Natural killer cell treated with Interleukin-12 subunit alpha and Interleukin-12 subunit beta and Interleukin-15 and Interleukin-18, amount 100 ng/mL, for 72 hours (primary cell): Measurements from ENCODE around the gene ESAM. TPM values are rescaled to one million over a fixed set of nuclear protein-coding genes. Genes with fewer than 3 reads are reported as not detected.
A peak's percentile ranks its signal among the peaks of the same experiment; 100 is the strongest.

Experiments
- ATAC-seq, 2 donors: fragments of 150-1000 bp; cut with Tn5 transposase in 1 of 2; sonication (Bioruptor Pico), chemical (Tn5 transposase) in 1 of 2; 2 replicates each; pipeline ENCODE4 v1.10.0; 2021
- DNase-seq: peaks from one replicate; pipeline ENCODE4 v3.0.0; 2022; ENCODE audit warnings: low spot score
- H3K27ac Mint-ChIP-seq, 2 donors: 1 replicate in 1 of 2; 2 replicates in 1 of 2; pipeline ENCODE4 v1.8.0; 2022; ENCODE audit warnings: mixed read lengths in 2 of 2, mild to moderate bottlenecking in 1 of 2, moderate library complexity in 1 of 2
- H3K27me3 Mint-ChIP-seq, 2 donors: 1 replicate in 1 of 2; 2 replicates in 1 of 2; pipeline ENCODE4 v1.8.0; 2022; ENCODE audit warnings: mixed read lengths in 2 of 2
- H3K36me3 Mint-ChIP-seq: one replicate; pipeline ENCODE4 v1.8.0; 2022; ENCODE audit warnings: mixed read lengths
- H3K4me1 Mint-ChIP-seq, 2 donors: 1 replicate in 1 of 2; 2 replicates in 1 of 2; pipeline ENCODE4 v1.8.0; 2022; ENCODE audit warnings: low read depth in 2 of 2, mixed read lengths in 2 of 2, mild to moderate bottlenecking in 1 of 2
- H3K4me3 Mint-ChIP-seq: one replicate; pipeline ENCODE4 v1.8.0; 2022; ENCODE audit warnings: mixed read lengths
- H3K9me3 Mint-ChIP-seq: 2 replicates; pipeline ENCODE4 v1.8.0; 2022; ENCODE audit warnings: mixed read lengths
- total RNA-seq, 2 donors: library from RNA; stranded (reverse); gene quantifications; one replicate each; pipeline ENCODE4 v1.2.3, GENCODE V29; 2022

ESAM gene
- total RNA-seq, 2 donors from 2014 or later: 0.17 to 1.4 TPM

DNA sequence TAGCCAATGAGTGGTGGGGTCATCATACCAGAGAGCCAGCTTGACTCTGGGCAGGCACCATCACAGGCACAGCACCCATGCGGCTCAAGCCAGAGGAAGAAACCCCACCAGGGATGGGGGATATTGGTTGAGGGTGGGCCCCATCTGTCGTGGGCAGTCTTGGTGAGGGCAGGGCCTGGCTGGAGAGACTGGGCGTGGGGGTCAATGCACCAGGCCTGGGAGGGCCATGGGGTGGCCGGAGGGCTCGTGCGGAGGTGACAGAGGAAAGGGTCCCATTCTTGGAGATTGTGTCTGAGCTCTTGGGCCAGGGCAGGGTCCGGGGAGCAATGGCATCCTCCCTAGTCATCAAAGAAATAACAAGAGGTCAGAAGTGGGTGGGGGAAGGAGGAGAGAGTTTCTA is 8.5 kb downstream of the ESAM start:
- no peak overlapping the region for H3K4me3 Mint-ChIP-seq

DNA sequence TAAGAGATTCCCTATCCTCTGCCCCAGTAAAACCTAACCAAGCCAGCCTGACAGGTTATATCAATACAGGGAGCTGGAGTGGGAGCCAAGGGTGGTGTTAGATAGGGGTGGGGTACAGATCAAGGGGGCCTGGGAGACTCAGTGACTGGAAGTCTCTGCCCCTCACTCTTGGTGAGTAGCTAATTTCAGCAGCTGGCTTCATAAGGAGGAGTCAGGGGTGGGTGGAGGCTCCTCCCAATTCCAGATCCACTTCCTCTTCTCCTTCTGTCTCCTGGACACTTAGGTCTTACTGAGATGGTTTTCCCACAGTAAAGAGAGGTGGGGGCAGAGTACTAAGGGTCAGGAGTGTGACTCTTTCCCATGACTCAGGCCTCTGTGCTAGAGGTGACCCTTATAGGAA is 8.9 kb downstream of the ESAM start:
- H3K4me1 Mint-ChIP-seq: peaks cover under 1 to 1% of the 10 kb centered on the region in 2 donors
- ATAC-seq (no peak), DNase-seq (no peak)
- H3K27me3 Mint-ChIP-seq: peaks cover 20 to 24% of the 10 kb centered on the region in 2 donors
- H3K27ac Mint-ChIP-seq: no peak overlapping the region
- no peaks in the 10 kb centered on the region for H3K9me3 Mint-ChIP-seq
- no peak overlapping the region for H3K4me3 Mint-ChIP-seq
- H3K36me3 Mint-ChIP-seq: no peaks in the 10 kb centered on the region

More for the DNA sequence above, 8.5 kb downstream of the ESAM start:
- ATAC-seq (no peak), DNase-seq (no peak)
- Mint-ChIP-seq H3K27ac (no peak overlapping the region), H3K4me1 (peaks cover 5% of the 10 kb centered on the region in 2 donors), H3K27me3 (peaks cover 24 to 28% of the 10 kb centered on the region in 2 donors), H3K36me3 (no peaks in the 10 kb centered on the region), H3K9me3 (no peaks in the 10 kb centered on the region)

DNA sequence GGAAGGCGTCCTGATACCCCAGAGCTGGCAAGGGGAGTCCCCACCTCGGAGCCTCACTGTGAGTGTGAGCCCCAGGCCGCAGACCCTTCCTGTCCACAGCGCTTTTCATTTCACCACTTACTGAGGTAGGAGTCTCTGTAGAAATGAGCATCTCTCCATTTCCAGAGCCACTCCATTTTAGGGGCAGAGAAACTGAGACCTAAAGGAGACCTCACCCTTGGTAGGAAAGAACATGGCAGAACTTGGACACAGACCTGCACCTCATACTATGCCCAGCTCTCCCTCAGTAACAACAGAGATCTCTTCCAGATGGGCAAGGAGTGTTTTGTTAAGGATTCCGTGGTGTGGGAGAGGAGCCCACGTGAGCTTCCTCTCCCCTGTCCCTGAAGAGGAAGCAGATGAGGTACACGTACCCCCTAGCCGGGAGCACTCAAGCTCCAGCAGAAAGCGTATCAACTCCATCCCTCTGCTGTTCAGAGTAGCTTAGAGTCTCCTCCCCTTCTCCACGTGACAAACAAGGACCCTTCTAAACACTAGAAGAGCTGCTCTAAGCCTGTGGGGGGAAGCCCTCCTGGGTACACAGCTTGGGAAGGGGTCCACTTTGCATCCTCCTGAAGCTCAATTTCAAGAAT is 9.5 kb downstream of the ESAM start:
- Mint-ChIP-seq H3K4me1 (no peaks in the 10 kb centered on the region), H3K27me3 (peaks cover 14 to 23% of the 10 kb centered on the region in 2 donors), H3K4me3 (no peak overlapping the region), H3K27ac (no peak overlapping the region), H3K9me3 (no peaks in the 10 kb centered on the region), H3K36me3 (no peaks in the 10 kb centered on the region)
- ATAC-seq (no peak), DNase-seq (no peak)

DNA sequence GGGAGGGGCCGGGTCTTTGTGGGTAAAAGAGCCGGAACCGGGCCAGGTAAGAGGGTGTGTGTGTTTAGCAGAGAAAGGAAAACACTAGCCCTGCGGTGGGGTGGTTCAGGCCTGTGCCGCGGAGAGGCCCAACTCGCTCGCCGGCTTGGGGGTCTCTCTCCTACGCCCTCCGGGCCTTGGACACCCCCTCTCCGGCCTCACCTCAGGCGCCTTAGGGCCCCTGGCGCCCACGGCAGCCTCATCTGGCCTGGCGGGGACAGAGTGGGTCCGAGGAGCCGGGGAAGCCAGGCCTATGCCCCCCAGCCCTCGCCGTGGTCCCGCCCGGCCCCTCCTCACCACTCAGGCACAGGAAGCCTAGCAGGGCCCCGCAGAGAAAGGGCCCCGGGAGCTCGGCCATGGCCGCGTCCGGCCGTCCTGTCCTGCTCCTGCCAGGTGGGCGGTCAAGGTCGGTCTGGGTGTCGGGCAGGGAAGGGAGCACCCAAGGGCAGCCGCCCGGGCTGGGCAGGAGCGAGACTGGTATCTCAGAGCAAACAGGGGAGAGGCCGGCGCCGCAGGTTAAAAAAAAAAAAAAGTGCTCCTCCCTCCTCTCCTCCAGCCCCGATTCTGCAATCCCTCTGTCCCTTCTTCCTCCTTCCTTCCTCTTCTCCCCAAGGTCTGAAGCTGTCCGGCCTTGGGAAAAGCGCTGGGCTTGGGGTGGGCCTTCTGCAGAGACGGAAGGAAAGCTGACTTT is 10.2 kb downstream of the ESAM start, which contains the start of gene VSIG2:
VSIG2 (minus strand) TSS at position 515 of the 730 bp plus-strand sequence; CDS start at position 397, 118 bp downstream.
- Mint-ChIP-seq H3K9me3 (no peaks in the 10 kb centered on the region), H3K36me3 (no peaks in the 10 kb centered on the region), H3K4me1 (peaks cover 1 to 2% of the 10 kb centered on the region in 2 donors), H3K27me3 (peaks cover 7 to 18% of the 10 kb centered on the region in 2 donors), H3K4me3 (no peak within 1 kb of the TSS), H3K27ac (no peak within 1 kb of the TSS)
- DNase-seq (no peak), ATAC-seq (no peak)

DNA sequence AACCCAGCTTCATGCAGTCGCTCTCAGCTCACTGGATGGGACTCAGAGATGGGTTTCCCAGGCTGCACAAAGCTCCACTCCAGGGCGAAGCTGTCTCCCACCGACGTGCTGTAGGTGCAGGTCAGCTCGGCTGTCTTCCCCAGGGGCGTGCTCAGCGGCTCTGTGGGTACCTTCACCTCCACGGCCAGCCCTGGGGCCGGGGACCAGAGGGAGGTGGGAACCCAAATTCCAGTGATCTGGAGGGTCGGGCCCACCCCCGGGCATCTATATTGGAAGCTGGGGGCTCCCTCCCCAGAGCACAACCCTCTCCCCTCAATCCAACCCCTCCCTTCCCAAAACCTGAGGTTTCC is 10.7 kb downstream of the ESAM start:
- Mint-ChIP-seq H3K4me3 (no peak overlapping the region), H3K36me3 (no peaks in the 10 kb centered on the region), H3K27ac (no peak overlapping the region), H3K4me1 (peaks cover 7% of the 10 kb centered on the region in 2 donors), H3K27me3 (peaks cover 2 to 13% of the 10 kb centered on the region in 2 donors), H3K9me3 (no peaks in the 10 kb centered on the region)
- ATAC-seq (no peak), DNase-seq (no peak)

DNA sequence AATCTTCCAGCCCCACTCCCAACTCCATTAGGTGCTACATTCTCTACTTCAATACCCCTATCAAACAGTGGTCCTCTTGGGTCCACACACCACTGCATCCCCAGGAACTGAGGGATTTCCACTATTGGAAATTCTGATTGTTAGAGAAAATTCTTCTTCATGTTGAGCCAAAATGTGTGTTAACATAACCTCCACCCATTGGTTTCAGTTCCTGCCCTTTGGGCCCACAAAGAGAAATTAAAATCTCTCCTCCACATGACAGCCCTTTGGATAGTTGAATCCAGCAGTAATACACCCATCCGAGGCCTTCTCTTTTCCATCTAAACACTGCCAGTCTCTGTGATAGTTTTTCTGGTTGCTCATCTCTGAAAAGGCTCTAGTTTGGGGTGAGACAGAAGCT is 12.2 kb downstream of the ESAM start:
- DNase-seq (no peak), ATAC-seq (no peak)
- H3K27me3 Mint-ChIP-seq: peaks cover 0 to 15% of the 10 kb centered on the region in 2 donors
- no peaks in the 10 kb centered on the region for H3K36me3 Mint-ChIP-seq
- H3K9me3 Mint-ChIP-seq: no peaks in the 10 kb centered on the region
- no peak overlapping the region for H3K27ac Mint-ChIP-seq
- no peak overlapping the region for H3K4me3 Mint-ChIP-seq
- peaks cover 7 to 9% of the 10 kb centered on the region in 2 donors for H3K4me1 Mint-ChIP-seq

DNA sequence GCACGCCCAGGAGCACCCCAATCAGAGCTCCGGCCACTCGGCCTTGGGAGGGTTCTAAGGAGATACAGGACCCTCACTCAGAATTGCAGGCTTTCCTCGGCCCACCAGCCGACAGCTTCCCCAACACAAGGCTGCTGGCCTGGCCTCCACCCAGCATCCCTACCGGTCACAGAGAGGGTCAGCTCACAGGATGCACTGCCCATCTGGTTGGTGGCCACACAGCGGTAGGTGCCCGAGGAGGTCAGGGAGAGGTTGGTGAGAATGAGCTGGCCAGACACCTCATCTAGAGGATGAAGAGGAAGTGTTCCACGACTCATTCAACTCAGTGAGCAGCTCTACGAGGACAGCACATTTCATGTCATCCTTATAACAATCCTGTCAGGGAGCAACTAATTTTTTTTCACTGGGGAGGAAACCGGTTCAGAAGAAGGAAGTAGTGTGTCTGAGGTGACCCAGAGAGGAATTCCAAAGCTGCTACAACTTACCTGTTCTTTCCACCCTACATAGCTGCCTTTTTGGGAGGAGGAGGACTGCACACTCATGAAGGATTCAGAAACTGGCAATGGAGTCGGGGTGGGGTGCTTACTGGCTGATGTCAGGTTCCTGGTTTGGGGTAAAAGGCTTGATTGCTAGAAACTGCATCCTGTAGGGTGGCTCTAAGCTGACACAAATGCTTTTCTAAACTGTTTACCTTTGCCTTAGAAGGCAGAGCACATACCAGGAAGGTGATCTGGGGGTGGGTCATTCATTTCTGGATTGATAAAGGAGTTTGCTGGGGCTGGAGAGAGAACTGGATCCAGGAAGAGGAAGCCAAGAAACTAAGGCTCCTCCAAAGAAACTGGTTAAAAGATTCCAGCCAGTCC is 13.4 kb downstream of the ESAM start:
- peaks cover 7 to 9% of the 10 kb centered on the region in 2 donors for H3K4me1 Mint-ChIP-seq
- no peak overlapping the region for H3K4me3 Mint-ChIP-seq

DNA sequence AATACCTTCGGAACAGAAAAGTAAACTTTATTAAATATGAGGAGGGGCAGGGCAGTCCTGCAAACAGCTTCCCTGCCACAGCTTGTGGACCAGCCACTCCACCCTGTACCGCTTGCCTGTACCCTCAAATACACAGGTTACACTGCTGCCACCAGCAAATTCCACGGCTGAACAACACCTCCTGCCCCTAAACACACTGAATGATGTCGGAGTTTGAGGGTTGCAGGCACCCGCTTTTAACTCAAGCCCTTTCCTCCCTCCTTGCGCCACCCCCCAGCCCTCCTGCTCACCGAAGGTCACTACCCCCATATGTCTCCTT is 14.0 kb downstream of the ESAM start:
- no peak overlapping the region for H3K4me3 Mint-ChIP-seq
- no peak overlapping the region for H3K27ac Mint-ChIP-seq
- H3K36me3 Mint-ChIP-seq: no peaks in the 10 kb centered on the region
- DNase-seq: no peak
- no peak for ATAC-seq
- H3K9me3 Mint-ChIP-seq: no peaks in the 10 kb centered on the region
- H3K27me3 Mint-ChIP-seq: peaks cover 7 to 13% of the 10 kb centered on the region in 2 donors
- H3K4me1 Mint-ChIP-seq: peaks cover 7 to 9% of the 10 kb centered on the region in 2 donors

More for the DNA sequence above, 13.4 kb downstream of the ESAM start:
- Mint-ChIP-seq H3K9me3 (no peaks in the 10 kb centered on the region), H3K27me3 (peaks cover under 1 to 11% of the 10 kb centered on the region in 2 donors), H3K36me3 (no peaks in the 10 kb centered on the region), H3K27ac (no peak overlapping the region)
- DNase-seq: no peak
- ATAC-seq: no peak

DNA sequence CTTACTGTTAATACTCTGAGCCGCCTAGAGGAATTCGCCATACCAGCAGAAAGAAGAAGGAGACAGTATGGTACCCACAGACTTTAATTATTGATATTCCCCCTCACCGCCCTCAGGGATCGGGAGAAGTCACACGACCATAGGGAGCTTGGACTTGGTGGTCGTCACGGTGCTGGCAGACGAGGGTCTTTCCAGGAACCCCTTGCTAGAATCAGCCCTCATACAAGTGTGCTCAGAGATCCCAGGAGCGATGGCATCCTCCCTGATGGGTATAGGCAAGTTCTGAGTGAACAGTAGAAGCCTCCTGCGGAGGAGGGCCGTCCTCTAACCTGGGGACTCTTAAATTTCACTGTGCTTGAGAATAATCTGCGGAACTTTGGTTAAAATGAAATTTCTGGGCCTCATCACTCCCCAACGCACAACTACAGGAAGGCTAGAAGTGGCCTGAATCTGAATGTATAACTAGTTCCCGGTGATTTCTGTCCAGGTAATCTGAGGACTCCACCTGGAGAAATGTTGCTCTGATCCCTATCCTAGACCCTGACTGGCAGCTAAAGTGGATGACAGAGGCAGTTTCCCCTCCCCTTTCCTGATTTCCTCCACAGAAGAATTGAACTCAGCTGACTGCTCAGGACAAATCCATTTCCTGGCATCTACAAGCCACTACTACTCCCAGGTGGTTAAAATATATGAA is 14.5 kb downstream of the ESAM start:
- no peak for ATAC-seq
- Mint-ChIP-seq H3K27me3 (peaks cover 9 to 13% of the 10 kb centered on the region in 2 donors), H3K36me3 (no peaks in the 10 kb centered on the region), H3K4me1 (peaks cover 7 to 9% of the 10 kb centered on the region in 2 donors), H3K9me3 (no peaks in the 10 kb centered on the region), H3K4me3 (peak overlapping the region; percentile 98), H3K27ac (no peak overlapping the region)
- no peak for DNase-seq

DNA sequence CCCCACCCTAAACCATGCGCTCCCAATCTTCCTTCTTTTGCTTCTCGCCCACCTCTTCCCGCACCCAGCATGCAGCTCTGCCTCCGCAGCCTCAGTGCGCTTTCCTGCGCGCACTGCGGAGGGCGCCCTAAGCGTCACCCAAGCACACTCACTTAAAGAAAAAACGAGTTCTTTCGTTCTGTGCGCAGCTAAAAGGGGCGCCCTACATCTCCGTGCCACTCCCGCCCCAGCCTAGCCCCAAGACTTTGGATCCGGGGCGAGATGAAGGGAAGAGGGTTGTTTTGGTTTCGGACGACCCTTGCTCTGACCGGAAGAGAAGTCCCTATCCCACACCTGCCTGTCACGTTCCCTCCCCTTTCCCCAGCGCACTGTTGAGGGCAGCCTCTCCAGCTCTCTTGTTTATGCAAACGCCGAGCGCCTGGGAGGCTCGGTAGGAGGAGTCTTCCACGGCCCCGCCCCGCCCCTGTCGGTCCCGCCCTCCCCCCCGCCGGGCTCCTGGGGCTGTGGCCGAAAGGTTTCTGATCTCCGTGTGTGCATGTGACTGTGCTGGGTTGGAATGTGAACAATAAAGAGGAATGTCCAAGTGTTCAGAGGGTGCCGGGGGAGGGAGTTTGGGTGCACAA is 15.4 kb downstream of the ESAM start:
- H3K9me3 Mint-ChIP-seq: no peaks in the 10 kb centered on the region
- peak overlapping the region; percentile 98 for H3K4me3 Mint-ChIP-seq
- H3K4me1 Mint-ChIP-seq: peaks cover 7 to 9% of the 10 kb centered on the region in 2 donors
- DNase-seq (no peak), ATAC-seq (peak; percentile 91 to 92)
- peaks cover 18% of the 10 kb centered on the region in 2 donors for H3K27me3 Mint-ChIP-seq
- H3K36me3 Mint-ChIP-seq: no peaks in the 10 kb centered on the region
- peak overlapping the region; percentile 65 to 84 for H3K27ac Mint-ChIP-seq

DNA sequence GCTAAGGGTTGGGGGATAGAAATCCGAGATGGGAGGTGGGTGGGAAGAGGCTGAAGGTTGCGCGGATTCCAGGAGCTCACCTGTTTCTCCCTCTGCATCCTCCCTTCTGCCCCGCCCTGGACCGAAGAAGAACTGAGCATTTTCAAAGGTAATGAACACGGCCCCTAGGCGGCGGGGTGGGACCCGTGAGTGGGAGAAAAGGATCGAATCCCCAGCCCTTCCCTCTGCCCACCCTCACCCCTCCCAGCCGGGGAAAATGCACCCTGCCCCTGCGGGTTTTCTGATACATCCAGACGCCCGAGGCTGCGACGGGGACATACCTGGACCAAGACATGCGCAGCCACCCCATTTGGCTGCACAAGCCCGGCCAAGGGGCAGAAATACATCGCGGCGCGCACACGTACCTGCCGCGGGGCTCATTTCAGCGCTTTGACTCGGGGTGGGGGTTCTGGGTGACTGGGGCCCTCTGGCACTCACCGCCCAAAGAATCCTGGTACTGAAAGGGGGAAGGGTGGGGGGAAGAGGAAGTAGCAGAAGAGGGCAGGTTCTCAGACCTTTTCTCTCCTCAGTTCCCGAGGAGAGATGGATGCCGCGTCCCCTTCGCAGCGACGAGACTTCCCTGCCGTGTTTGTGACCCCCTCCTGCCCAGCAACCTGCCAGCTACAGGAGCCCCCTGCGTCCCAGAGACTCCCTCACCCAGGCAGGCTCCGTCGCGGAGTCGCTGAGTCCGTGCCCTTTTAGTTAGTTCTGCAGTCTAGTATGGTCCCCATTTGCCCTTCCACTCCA is 16.1 kb downstream of the ESAM start:
- Mint-ChIP-seq H3K4me1 (peaks cover 7 to 9% of the 10 kb centered on the region in 2 donors), H3K36me3 (no peaks in the 10 kb centered on the region), H3K27me3 (peaks cover 22 to 25% of the 10 kb centered on the region in 2 donors), H3K4me3 (peak overlapping the region; percentile 98), H3K9me3 (no peaks in the 10 kb centered on the region), H3K27ac (peak overlapping the region; percentile 65 to 84)
- peak in 1 of 2 donors; percentile 25 for ATAC-seq
- DNase-seq: no peak

DNA sequence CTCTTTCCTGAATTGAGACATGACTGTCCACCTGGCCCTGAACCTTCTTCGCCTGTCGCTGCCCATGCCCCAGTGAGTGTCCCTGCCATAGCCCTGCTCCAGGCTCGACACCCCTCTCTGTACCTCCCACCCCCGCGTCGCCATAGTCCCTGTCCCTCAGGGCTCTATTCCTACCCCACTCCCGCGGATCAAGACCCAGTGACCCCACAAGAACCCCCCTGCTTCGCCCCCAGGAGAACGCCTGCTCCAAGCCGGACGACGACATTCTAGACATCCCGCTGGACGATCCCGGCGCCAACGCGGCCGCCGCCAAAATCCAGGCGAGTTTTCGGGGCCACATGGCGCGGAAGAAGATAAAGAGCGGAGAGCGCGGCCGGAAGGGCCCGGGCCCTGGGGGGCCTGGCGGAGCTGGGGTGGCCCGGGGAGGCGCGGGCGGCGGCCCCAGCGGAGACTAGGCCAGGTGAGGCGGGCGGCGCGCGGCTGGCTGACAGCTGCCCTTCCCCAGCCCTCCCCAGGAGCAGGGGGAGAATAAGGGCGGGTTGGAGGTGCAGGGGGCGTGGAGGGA is 16.7 kb downstream of the ESAM start:
- Mint-ChIP-seq H3K4me1 (peaks cover 9 to 12% of the 10 kb centered on the region in 2 donors), H3K4me3 (peak overlapping the region; percentile 15), H3K27me3 (peaks cover 23 to 30% of the 10 kb centered on the region in 2 donors), H3K9me3 (no peaks in the 10 kb centered on the region), H3K27ac (no peak overlapping the region), H3K36me3 (no peaks in the 10 kb centered on the region)
- no peak for DNase-seq
- no peak for ATAC-seq
